Measurements from ENCODE around the gene VPS4A.

Gene VPS4A

GRCh38 chr16:69310653-69311532 is at the start of gene VPS4A:
TSS of gene VPS4A (plus strand) at chr16:69311350. CDS start at chr16:69311512, 162 bp downstream.
- no peaks in the 10 kb centered on the region for H3K9me3 ChIP-seq (ENCODE audit: insufficient read depth, low read depth, low read length)
- peak within 1 kb of the TSS; percentile 84 for H3K9ac ChIP-seq (ENCODE audit: low read depth, low read length, poor library complexity, severe bottlenecking)
- peaks cover 6% of the 10 kb centered on the region for H3K4me1 ChIP-seq (ENCODE audit: insufficient read depth, low read length, poor library complexity, severe bottlenecking)
- TF ChIP-seq EZH2phosphoT487 (IDR thresholded peaks at IDR 0.05; ENCODE audit: borderline replicate concordance) = no peak
- TF ChIP-seq, protein P1, sequence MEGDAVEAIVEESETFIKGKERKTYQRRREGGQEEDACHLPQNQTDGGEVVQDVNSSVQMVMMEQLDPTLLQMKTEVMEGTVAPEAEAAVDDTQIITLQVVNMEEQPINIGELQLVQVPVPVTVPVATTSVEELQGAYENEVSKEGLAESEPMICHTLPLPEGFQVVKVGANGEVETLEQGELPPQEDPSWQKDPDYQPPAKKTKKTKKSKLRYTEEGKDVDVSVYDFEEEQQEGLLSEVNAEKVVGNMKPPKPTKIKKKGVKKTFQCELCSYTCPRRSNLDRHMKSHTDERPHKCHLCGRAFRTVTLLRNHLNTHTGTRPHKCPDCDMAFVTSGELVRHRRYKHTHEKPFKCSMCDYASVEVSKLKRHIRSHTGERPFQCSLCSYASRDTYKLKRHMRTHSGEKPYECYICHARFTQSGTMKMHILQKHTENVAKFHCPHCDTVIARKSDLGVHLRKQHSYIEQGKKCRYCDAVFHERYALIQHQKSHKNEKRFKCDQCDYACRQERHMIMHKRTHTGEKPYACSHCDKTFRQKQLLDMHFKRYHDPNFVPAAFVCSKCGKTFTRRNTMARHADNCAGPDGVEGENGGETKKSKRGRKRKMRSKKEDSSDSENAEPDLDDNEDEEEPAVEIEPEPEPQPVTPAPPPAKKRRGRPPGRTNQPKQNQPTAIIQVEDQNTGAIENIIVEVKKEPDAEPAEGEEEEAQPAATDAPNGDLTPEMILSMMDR (conservative IDR thresholded peaks at IDR 0.05; ENCODE audit: low read length) = peak; percentile 59
- H3K4me3 ChIP-seq (ENCODE audit: low read length, poor library complexity, severe bottlenecking) = peak within 1 kb of the TSS; percentile 88
- peak within 1 kb of the TSS; percentile 99 for H3K4me2 ChIP-seq (ENCODE audit: low read depth, low read length, poor library complexity, severe bottlenecking)
- H3K9me2 ChIP-seq (replicated peaks; ENCODE audit: low read depth, low read length) = no peaks in the 10 kb centered on the region
- no peaks in the 10 kb centered on the region for H3K27me3 ChIP-seq (ENCODE audit: insufficient read depth, low read length, poor library complexity, severe bottlenecking)
- peaks cover 26% of the 10 kb centered on the region for H4K20me1 ChIP-seq (ENCODE audit: insufficient read depth, low read length, poor library complexity, severe bottlenecking)
- H3F3A ChIP-seq (ENCODE audit: low read depth) = no peaks in the 10 kb centered on the region
- H3K36me3 ChIP-seq (ENCODE audit: insufficient read depth, low read length) = peaks cover 4% of the 10 kb centered on the region; the same call in 1 of the 2 replicates
- H2AFZ ChIP-seq (ENCODE audit: low read length) = peak within 1 kb of the TSS; percentile 99
- peaks cover 44% of the 10 kb centered on the region for H3K79me2 ChIP-seq (ENCODE audit: insufficient read depth, low read length)

DNA sequence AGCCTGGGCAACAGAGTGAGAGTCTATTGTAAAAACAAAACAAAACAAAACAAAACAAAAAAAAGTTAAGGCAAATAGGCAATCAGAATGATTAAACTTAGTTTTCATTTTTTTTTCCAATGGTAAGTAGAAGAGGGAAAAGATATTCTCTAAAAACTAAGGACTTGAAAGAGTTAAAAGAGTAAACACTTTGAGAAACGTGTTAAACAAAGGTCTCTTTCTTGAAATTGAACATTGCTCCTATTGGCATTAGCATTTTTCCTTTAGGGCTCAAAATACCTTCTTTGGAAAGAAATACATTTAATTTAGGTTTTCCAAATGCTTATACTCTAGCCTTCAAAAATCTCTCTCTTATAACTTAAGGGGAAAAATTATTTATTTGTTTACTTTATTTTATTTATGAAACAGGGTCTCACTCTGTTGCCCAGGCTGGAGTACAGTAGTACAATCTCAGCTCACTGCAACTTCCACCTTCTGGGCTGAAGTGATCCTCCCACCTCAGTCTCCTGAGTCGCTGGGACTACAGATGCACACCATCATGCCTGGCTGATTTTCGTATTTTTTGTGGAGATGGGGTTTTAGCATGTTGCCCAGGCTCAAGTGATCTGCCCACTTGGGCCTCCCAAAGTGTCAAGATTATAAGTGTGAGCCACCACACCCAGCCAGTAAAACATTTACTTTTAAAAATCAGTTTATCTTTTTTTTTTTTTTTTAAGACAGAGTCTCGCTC is 44.7 kb upstream of the VPS4A start:
- Histone ChIP-seq H3K4me2 (ENCODE audit: low read depth, low read length, poor library complexity, severe bottlenecking) (no peak overlapping the region), H3K9me3 (ENCODE audit: insufficient read depth, low read depth, low read length) (no peaks in the 10 kb centered on the region), H3K27me3 (ENCODE audit: insufficient read depth, low read length, poor library complexity, severe bottlenecking) (no peaks in the 10 kb centered on the region), H3F3A (ENCODE audit: low read depth) (no peaks in the 10 kb centered on the region), H3K4me3 (ENCODE audit: low read length, poor library complexity, severe bottlenecking) (no peak overlapping the region), H3K9me2 (replicated peaks; ENCODE audit: low read depth, low read length) (no peaks in the 10 kb centered on the region), H4K20me1 (ENCODE audit: insufficient read depth, low read length, poor library complexity, severe bottlenecking) (no peaks in the 10 kb centered on the region), H2AFZ (ENCODE audit: low read length) (no peak overlapping the region), H3K9ac (ENCODE audit: low read depth, low read length, poor library complexity, severe bottlenecking) (no peak overlapping the region), H3K79me2 (ENCODE audit: insufficient read depth, low read length) (no peaks in the 10 kb centered on the region), H3K36me3 (ENCODE audit: insufficient read depth, low read length) (peaks cover 5% of the 10 kb centered on the region; the same call in 1 of the 2 replicates), H3K4me1 (ENCODE audit: insufficient read depth, low read length, poor library complexity, severe bottlenecking) (peaks cover 14% of the 10 kb centered on the region)
- TF ChIP-seq, protein P1 (conservative IDR thresholded peaks at IDR 0.05; ENCODE audit: low read length) = no peak

- H3F3A ChIP-seq (ENCODE audit: low read depth) = no peaks in the 10 kb centered on the region
- no peak overlapping the region for H3K4me3 ChIP-seq (ENCODE audit: low read length, poor library complexity, severe bottlenecking)
- H3K4me2 ChIP-seq (ENCODE audit: low read depth, low read length, poor library complexity, severe bottlenecking) = no peak overlapping the region
Measured at GRCh38 chr16:69267633-69268032, 43.5 kb upstream of the VPS4A start.

More at GRCh38 chr16:69267633-69268032, 43.5 kb upstream of the VPS4A start:
- H3K9me3 ChIP-seq (ENCODE audit: insufficient read depth, low read depth, low read length) = no peaks in the 10 kb centered on the region
- H4K20me1 ChIP-seq (ENCODE audit: insufficient read depth, low read length, poor library complexity, severe bottlenecking) = no peaks in the 10 kb centered on the region
- H3K9ac ChIP-seq (ENCODE audit: low read depth, low read length, poor library complexity, severe bottlenecking) = no peak overlapping the region
- H3K4me1 ChIP-seq (ENCODE audit: insufficient read depth, low read length, poor library complexity, severe bottlenecking) = peaks cover 14% of the 10 kb centered on the region
- no peaks in the 10 kb centered on the region for H3K27me3 ChIP-seq (ENCODE audit: insufficient read depth, low read length, poor library complexity, severe bottlenecking)
- H2AFZ ChIP-seq (ENCODE audit: low read length) = no peak overlapping the region
- no peaks in the 10 kb centered on the region for H3K79me2 ChIP-seq (ENCODE audit: insufficient read depth, low read length)
- H3K36me3 ChIP-seq (ENCODE audit: insufficient read depth, low read length) = peaks cover 5% of the 10 kb centered on the region; the same call in 1 of the 2 replicates
- no peaks in the 10 kb centered on the region for H3K9me2 ChIP-seq (replicated peaks; ENCODE audit: low read depth, low read length)
- TF ChIP-seq EZH2phosphoT487 (IDR thresholded peaks at IDR 0.05; ENCODE audit: borderline replicate concordance) = no peak
- TF ChIP-seq, protein P1 (conservative IDR thresholded peaks at IDR 0.05; ENCODE audit: low read length) = no peak

Measured in Loucy (cell line).